Umbilical cord (tissue), 2 donors: ENCODE results near the gene DDR2. TPM values are rescaled to one million over a fixed set of nuclear protein-coding genes. Genes with fewer than 3 reads are reported as not detected.
A peak's percentile ranks its signal among the peaks of the same experiment; 100 is the strongest.
"Not testable (repeated sequence)": the region's sequence is repeated elsewhere in the genome, so short reads cannot be mapped to it uniquely, and the experiment has no call there.

ENCODE experiments used
- DNase-seq: peaks from one replicate; pipeline ENCODE4 v3.0.0-alpha.2; 2015; ENCODE audit warnings: low spot score
- total RNA-seq: library from RNA; depleted of rRNA; stranded (reverse); fragments of >200 nt; gene quantifications from one replicate; pipeline ENCODE4 v1.2.3, GENCODE V29; 2014; ENCODE audit warnings: low replicate concordance; ENCODE audit not compliant: insufficient read depth

Gene DDR2
- 69.6 TPM for total RNA-seq

DNA sequence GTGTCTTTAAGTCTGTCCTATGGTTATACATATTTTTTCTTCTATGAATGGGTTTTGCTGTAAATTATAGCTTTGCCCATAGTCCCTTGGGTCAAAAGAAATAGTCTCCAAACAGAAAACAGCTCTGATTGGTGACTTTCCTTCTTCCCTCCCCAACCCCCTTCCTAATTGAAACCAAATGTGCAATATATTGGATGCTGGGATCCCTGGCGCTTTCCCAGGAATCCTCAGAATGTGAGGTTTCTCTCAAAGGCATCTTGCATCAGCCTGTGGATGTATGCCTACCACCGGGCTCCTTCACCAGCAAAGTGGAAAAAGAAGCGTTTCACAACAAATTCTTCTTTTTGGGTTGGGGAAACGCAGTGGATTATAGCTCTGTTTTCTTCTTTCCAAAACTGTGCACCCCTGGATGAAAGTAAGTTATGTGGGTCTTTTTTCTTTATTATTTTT lies at the start of gene DDR2:
Gene DDR2 (plus strand): TSS at position 248 of the 450 bp plus-strand sequence. CDS start 86,600 bp downstream, outside the sequence.
- DNase-seq = peak; percentile 96

DNA sequence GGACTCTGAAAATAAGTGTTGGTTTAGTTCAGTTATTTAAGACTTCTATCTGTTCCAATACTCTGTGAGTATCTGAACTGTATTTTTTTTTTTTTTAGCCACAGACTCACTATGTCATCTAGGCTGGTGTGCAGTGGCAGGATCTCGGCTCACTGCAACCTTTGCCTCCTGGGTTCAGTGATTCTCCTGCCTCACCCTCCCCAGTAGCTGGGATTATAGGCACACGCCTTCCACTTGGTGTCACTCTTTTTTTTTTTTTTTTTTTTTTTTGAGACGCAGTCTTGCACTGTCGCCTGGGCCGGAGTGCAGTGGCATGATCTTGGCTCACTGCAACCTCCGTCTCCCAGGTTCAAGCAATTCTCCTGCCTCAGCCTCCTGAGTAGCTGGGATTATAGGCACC lies 49.4 kb upstream of the DDR2 start:
- DNase-seq = not testable (repeated sequence)

DNA sequence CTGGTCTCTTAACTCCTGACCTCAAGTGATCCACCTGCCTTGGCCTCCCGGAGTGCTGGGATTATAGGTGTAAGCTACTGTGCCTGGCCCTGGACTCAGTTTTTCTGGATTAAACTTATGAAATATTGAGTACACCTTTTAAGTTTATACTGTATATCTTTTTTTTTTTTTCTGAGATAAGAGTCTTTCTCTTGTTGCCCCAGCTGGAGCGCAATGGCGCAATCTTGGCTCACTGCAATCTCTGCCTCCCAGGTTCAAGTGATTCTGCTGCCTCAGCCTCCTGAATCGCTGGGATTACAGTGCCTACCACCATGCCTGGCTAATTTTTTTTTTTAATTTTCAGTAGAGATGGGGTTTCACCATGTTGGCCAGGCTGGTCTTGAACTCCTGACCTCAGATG lies 47.2 kb upstream of the DDR2 start:
- DNase-seq = not testable (repeated sequence)

DNA sequence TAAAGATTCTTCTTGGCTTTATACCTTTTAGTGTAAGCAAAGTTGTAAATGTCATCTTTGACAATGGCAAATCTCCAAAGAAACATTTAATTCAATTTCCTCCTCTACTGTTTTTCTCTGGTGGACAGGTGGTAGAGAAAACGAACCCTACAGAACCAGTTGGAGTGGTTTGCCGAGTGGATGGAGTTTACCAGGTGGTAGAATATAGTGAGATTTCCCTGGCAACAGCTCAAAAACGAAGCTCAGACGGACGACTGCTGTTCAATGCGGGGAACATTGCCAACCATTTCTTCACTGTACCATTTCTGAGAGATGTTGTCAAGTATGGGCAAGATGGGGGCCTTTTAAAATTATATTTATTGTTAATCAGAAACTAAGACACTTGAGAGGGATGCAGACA lies 44.9 kb upstream of the DDR2 start:
- DNase-seq = no peak

DNA sequence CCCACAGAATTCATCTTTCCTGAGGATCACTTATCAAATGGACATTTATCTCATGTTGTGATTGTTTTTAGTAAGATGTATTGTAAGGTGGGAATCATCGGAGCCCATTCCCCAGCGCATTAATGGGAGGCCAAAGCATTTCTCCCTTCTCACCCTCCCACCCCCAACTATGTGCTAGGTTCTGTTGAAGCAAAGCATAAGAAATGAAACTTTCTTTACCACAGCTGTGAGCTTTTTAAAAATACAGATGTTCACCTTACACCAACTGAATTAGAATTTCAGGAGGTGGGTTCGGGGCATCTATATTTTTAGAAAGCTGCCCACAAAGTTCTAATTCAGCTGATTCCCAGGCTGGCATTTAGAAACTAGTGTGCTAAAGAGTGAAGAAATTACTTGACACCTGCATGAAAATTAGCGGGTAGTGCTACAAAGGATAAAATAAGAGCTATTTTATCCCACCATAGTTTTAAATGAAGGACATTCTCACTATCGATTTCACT lies 44.5 kb upstream of the DDR2 start:
- no peak for DNase-seq

- no peak for DNase-seq
Measured at GRCh38 chr1:162590101-162590500, 42.2 kb upstream of the DDR2 start.

DNA sequence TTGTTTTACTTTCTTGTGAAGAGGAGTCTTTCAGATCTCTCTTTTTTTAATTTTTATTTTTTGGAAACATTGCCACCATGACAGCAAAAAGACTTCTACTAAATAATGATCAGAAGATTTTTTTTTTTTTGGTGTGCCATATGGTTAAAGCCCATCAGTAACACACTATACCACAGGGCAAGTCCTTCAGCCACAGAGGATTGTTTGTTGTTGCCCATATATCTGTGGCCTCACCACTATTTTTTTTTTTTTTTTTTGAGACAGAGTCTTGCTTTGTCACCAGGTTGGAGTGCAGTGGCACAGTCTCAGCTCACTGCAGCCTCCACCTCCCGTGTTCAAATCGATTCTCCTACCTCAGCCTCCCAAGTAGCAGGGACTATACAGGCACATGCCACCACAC lies 41.6 kb upstream of the DDR2 start:
- no peak for DNase-seq

DNA sequence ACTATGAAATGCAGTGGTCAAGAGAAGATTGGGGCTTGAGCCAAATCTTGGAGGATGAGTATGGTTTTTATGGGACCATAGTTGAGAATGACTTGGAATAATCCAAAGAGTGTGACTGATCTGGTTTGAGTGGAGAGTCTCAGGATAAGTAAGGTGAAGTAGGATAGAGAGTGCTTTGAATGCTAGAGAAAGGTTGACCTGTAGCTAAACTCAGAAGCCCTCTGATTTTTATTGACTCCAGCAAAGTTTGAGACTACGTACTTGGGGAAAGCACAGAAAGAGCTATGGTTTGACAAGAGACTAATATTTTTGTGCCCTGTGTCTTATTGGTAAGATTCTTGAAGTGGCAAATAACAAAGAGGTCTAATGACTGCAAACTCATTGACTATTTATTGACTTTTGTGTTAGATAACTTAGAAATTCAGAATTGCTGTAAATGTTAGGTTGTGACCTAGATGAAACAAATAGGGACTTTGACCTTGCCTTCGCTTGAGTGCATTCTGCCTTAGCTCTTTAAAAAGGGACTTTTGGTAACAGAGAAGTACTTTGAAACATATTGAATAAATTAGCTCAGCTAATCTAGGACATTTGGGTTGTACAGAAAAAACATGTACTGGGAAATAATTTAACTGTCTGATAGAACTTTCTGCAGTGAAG lies 35.6 kb upstream of the DDR2 start:
- DNase-seq = no peak

- no peak for DNase-seq
Measured at GRCh38 chr1:162599451-162599850, 32.8 kb upstream of the DDR2 start.

DNA sequence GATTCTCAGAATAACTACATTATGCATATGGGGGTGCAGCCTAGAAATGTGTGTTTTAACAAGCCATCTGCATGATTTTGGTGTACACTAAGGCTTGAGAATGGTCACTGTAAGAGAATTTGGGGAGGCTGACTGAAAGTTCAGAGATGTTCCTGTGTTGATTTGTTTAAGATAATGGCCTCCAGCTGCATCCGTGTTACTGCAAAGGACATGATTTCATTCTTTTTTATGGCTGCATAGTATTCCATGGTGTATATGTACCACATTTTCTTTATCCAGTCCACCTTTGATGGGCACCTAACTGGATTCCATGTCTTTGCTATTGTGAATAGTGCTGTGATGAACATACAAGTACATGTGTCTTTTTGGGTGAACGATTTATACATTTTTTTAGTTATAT lies 29.1 kb upstream of the DDR2 start:
- DNase-seq = not testable (repeated sequence)

DNA sequence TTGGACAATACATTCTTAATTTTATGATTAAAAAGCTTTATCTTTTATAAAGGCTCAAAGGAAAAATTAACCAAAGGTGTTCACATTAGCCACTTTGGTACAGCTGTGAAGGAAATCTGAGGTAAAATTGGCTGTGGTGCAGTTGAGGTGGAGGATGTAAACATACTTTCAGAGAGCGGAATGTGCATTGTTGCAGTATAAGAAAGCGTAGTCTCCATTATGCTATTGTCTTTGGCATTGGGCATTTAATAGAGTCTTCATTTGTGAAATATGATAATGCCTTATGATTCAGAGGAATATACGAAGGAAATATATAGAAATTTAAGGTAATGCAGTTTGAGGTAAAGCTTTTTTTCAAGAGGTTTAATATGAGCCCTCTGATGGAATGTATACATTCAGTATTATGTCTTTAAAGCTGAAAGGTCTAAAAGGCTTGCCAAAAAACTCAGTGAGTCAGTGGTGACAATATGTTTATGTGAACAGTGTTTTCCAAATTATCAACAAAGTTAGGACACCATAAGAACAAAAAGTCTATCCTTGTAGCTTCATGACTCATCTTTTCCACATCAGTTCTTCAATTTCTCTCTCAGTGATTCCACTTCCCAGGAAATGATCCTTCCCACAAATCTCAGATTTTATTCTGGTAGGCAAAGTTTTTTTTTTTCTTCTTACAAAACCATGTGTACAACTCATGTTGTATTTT lies 26.9 kb upstream of the DDR2 start:
- DNase-seq = peak; percentile 47

GRCh38 chr1:162609306-162609705 lies 23.0 kb upstream of the DDR2 start:
- DNase-seq = peak; percentile 16

DNA sequence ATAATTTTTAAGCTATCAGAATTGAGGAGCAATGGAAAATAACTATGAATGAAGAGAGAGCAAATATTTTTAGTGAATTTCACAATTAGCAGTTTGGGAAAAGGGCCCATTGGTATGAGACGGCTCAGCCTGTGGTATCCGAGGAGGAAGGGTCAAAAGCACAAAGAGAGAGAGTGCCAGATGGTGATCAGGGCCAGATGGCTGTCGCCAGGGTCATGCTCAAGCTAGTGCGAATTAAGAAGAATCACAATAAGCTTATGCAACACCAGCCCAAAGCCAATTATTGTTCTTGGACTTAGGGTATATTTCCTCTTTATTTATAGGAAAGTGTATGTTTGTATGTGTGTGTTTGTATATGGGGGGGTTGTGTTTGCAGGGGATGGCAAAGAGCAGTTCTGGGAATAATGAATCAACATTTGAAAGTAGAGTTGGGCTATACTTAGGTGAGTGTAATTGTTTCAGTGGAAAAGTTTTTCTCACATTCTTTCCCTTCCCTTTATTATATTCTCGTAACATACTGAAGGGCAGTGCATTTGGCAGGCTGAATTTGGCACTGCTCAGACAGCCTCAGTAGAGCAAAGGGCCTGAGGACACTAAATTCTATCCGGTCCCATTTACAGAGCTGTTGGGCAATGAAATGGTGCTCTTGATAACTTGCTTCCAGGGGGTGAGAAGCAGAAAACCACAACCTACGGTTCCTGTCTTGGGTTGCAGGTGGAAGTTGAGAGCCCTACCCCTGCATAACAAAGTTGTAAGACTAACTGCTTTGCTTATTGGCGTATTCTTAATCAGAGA lies 19.5 kb upstream of the DDR2 start:
- DNase-seq = no peak

- DNase-seq = no peak
Measured at GRCh38 chr1:162616848-162617247, 15.4 kb upstream of the DDR2 start.

GRCh38 chr1:162617513-162617912 lies 14.8 kb upstream of the DDR2 start:
- no peak for DNase-seq

- no peak for DNase-seq
Measured at GRCh38 chr1:162619076-162619475, 13.2 kb upstream of the DDR2 start.

DNA sequence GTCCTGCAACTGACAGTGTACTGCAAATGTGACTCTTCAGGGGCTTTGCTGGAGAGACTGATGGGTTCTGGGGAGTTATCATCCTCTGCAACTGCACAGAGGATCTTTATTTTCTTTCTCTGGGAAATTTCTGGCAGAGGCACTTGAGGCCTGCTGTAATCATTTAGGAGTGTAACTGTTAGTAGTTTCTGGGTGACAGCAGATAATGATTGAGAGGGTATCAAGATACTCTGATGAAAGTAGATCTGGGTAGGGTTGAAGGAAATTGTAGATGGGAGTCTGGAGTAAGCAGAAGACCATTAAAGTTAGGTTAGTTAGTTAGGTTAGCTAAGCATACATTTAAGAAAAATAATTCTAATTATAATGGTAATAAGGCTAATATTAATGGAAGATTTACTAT lies 11.0 kb upstream of the DDR2 start:
- DNase-seq = no peak

DNA sequence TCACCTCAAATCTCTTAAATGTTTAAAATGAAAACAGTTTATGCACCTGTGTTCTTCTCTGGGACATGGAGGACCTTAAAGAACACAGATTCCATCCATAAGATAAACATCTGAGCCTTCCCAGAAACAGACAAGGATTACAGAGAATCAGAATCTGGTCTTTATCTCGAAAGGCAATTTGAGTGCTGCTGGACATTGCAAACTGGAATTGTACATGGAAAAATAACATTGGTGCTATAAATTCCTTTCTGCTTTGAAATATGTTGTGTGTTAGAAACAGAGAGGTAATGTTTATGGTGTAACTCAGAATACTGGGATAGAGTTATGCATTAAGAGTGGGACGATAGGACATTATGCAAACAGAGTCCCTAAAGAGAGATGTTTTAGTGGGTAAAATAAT lies 6.6 kb upstream of the DDR2 start:
- DNase-seq = peak; percentile 70

GRCh38 chr1:162626094-162626493 lies 6.2 kb upstream of the DDR2 start:
- peak; percentile 79 for DNase-seq

DNA sequence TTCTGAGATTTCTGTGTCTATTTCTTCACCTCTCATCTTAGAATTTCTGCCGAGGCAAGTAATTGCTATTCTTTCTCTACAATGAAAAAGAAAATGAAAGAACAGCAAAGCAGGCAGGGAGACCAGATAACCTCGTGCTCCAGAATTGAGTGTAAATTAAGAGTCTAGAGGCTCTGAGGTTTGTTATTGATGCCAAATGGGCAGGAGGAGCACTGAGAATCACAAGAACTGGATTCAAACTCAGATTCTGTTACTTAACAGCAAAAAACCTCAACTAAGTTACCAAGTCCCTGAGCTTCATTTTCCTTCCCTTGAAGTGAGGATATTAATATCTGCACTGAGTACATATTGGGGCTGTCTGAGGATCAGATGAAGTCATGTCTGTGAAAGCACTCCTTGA lies 5.5 kb upstream of the DDR2 start:
- DNase-seq = peak; percentile 62

GRCh38 chr1:162627662-162628296 lies 4.5 kb upstream of the DDR2 start:
- DNase-seq = peak; percentile 25
